Esophagus squamous epithelium (tissue), 4 donors: ENCODE results near the gene USH1G.

Source experiments
- CTCF ChIP-seq, 6 experiments: fragments of 450-650 bp in 4 of 6; fragments of 200-600 bp in 2 of 6; sonication (generic) in 2 of 6; IDR thresholded peaks; one replicate each; pipeline ENCODE4 v1.5.1; 2016 to 2019; ENCODE audit warnings: antibody characterized with exemption in 6 of 6, mild to moderate bottlenecking in 4 of 6, moderate library complexity in 4 of 6
- POLR2A ChIP-seq, 4 donors: fragments of 450-650 bp; IDR thresholded peaks; one replicate each; pipeline ENCODE4 v1.6.1; 2017; ENCODE audit warnings: antibody characterized with exemption in 4 of 4, mild to moderate bottlenecking in 4 of 4, moderate library complexity in 3 of 4

GRCh38 chr17:74925242-74925641 lies 2.2 kb upstream of the USH1G start:
- TF ChIP-seq POLR2A (IDR thresholded peaks at IDR 0.05) (no peak), CTCF (IDR thresholded peaks at IDR 0.05) (no peak)
